Activated T-cell treated with anti-CD3 and anti-CD28 coated beads, Interleukin-2, amount 50 U/mL, for 72 hours (primary cell): ENCODE data around the gene FOXP1. TPM values are rescaled to one million over a fixed set of nuclear protein-coding genes. Genes with fewer than 3 reads are reported as not detected.
A peak's percentile ranks its signal among the peaks of the same experiment; 100 is the strongest.

ENCODE experiments used
- ATAC-seq, 2 donors: fragments of 150-1000 bp; cut with Tn5 transposase; replicated peaks in 1 of 2; 2 replicates each; pipeline ENCODE4 v1.10.0; 2021; ENCODE audit warnings: moderate library complexity in 2 of 2, mild to moderate bottlenecking in 1 of 2
- DNase-seq, 2 donors: peaks; one replicate each; pipeline ENCODE4 v3.0.0; 2021 to 2022; ENCODE audit warnings: mixed read lengths in 1 of 2
- H3K27ac Mint-ChIP-seq: one replicate; pipeline ENCODE4 v1.8.0; 2022; ENCODE audit warnings: mild to moderate bottlenecking, moderate library complexity, mixed read lengths
- H3K27me3 Mint-ChIP-seq: one replicate; pipeline ENCODE4 v1.8.0; 2022; ENCODE audit warnings: low read depth, mixed read lengths
- H3K36me3 Mint-ChIP-seq, 2 donors: one replicate each; pipeline ENCODE4 v1.8.0; 2022; ENCODE audit warnings: mixed read lengths in 2 of 2, mild to moderate bottlenecking in 1 of 2; ENCODE audit not compliant: insufficient read depth in 2 of 2
- H3K4me1 Mint-ChIP-seq: one replicate; pipeline ENCODE4 v1.8.0; 2022; ENCODE audit warnings: low read depth, mixed read lengths
- H3K4me3 Mint-ChIP-seq, 2 donors: one replicate each; pipeline ENCODE4 v1.8.0; 2022; ENCODE audit warnings: mild to moderate bottlenecking in 2 of 2, mixed read lengths in 2 of 2, moderate library complexity in 2 of 2
- H3K9me3 Mint-ChIP-seq, 2 donors: one replicate each; pipeline ENCODE4 v1.8.0; 2022; ENCODE audit warnings: mixed read lengths in 2 of 2
- total RNA-seq, 2 donors: library from RNA; stranded (reverse); gene quantifications; one replicate each; pipeline ENCODE4 v1.2.3, GENCODE V29; 2022

Gene FOXP1
- total RNA-seq, 2 donors from 2014 or later = 124 to 156 TPM

DNA sequence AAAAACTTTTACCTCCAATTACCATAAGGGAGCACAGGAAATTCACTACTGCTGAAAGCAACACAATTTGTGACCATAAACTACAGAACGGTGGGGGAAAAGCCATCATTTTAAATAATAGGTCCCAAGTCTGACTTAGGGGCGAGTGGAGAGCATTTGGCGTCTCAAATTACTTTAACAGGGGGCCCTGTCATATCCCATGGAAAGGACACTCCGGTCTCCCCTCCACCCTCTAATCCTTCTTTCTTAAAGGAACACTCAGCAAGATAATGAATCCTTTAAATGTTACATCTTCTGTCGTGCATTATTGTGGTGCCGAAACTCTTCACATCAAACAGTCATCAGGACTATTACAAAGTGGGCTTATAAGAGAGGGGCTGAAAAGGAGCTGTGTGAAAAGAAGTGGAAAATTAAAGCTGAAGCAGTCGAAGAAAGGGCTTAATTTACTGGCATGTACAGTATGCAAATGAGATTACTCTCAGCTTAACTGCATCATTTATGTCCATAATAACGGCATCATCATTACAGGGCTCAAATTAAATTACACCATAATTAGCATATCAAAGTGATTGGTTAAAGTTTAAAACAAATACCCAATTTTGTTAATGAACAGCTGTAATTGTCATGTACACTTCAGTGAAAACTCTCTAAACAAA, 342.2 kb downstream of the FOXP1 start:
- peaks cover 55% of the 10 kb centered on the region for H3K4me1 Mint-ChIP-seq
- H3K27me3 Mint-ChIP-seq = no peaks in the 10 kb centered on the region

DNA sequence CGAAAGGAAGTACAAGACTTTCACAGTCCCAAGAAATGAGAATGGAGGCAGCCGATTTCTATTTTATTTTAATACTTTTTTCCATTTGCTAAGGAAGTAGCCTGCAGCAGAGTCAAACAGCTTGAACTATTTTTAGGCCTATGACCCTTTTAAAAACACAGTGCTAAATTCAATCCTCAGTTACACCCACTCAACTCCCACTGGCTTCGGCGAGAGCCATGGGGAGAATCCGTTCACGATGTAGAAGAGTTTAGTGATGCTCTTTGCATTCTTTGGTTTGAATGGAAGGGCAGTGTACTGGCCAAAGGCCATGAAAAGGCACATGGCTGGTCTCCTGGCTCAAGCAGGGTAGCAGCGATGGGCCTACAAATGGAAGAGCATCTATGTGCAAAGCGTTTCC, 343.5 kb downstream of the FOXP1 start:
- Mint-ChIP-seq H3K9me3 (no peaks in the 10 kb centered on the region), H3K27ac (peak overlapping the region; percentile 37), H3K4me3 (no peak overlapping the region), H3K36me3 (peaks cover 2 to 6% of the 10 kb centered on the region in 2 donors), H3K27me3 (no peaks in the 10 kb centered on the region), H3K4me1 (peaks cover 48% of the 10 kb centered on the region)
- no peak for DNase-seq
- ATAC-seq = no peak

More for the DNA sequence above, 342.2 kb downstream of the FOXP1 start:
- H3K27ac Mint-ChIP-seq = no peak overlapping the region
- no peak for DNase-seq
- peaks cover 2 to 5% of the 10 kb centered on the region in 2 donors for H3K36me3 Mint-ChIP-seq
- H3K9me3 Mint-ChIP-seq = no peaks in the 10 kb centered on the region
- no peak for ATAC-seq
- H3K4me3 Mint-ChIP-seq = no peak overlapping the region

DNA sequence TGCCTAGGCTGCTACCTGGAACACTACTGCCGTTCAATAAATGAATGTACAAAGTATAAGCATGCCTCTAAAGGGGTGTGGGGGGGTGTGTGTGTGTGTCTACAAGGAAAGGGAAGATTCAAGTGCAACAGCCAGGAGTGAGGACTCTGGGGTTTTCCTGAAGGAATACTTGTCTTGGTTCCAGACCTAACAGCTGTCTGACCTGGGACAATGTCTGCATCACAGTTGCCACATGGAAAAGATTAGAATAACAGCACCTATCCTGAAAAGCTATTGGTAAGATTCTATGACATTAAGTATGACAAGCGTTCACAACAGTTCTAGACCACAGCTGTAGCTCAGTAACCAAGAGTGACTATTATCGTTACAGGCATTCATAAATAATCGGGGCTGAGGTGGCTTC, 345.2 kb downstream of the FOXP1 start:
- peaks cover 2 to 6% of the 10 kb centered on the region in 2 donors for H3K36me3 Mint-ChIP-seq
- ATAC-seq (no peak), DNase-seq (no peak)
- no peaks in the 10 kb centered on the region for H3K9me3 Mint-ChIP-seq
- H3K27ac Mint-ChIP-seq = no peak overlapping the region
- H3K27me3 Mint-ChIP-seq = no peaks in the 10 kb centered on the region
- peaks cover 53% of the 10 kb centered on the region for H3K4me1 Mint-ChIP-seq
- H3K4me3 Mint-ChIP-seq = no peak overlapping the region

DNA sequence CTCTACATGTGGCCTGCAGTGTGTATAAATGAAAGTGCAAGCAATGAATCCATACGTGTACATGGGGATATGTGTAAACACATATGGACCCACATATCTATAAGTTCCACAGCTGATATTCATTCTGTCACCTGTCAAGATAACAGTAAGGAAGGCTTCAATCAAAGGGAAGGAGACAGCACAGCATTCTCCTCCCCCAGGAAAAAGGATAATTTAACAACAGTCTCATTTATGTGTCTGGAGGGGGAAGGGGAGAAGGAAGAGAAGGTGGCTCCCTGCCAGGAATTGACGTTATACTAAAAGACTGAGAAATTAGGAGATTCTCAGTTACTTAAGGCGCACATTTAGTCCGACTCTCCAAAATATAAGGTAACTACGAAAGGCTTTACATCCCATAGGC, 345.9 kb downstream of the FOXP1 start:
- peaks cover 4 to 8% of the 10 kb centered on the region in 2 donors for H3K36me3 Mint-ChIP-seq
- H3K9me3 Mint-ChIP-seq = no peaks in the 10 kb centered on the region
- ATAC-seq = no peak
- no peak overlapping the region for H3K4me3 Mint-ChIP-seq
- no peak overlapping the region for H3K27ac Mint-ChIP-seq
- no peak for DNase-seq
- no peaks in the 10 kb centered on the region for H3K27me3 Mint-ChIP-seq
- H3K4me1 Mint-ChIP-seq = peaks cover 54% of the 10 kb centered on the region

DNA sequence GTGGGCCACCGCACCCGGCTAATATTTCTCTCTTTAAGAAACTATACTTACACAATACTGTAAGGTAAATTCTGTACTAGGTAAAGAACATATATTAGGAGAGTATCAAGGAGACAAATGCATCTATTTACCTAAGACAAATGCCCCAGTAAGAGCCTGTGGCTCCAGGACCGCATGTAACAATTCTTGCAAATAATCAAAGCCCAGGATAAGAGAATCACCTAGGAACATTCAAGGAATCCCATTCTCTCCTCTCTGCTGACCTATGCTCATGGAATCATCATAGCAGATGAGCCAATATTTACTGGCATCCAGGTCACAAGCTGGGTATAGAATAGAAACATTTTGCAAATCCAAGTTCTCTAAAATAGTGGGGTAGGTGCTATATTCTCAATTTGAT, 347.7 kb downstream of the FOXP1 start:
- Mint-ChIP-seq H3K36me3 (peaks cover 4 to 11% of the 10 kb centered on the region in 2 donors), H3K27me3 (no peaks in the 10 kb centered on the region), H3K4me1 (peaks cover 61% of the 10 kb centered on the region), H3K27ac (no peak overlapping the region), H3K9me3 (no peaks in the 10 kb centered on the region), H3K4me3 (no peak overlapping the region)
- ATAC-seq (no peak), DNase-seq (no peak)

DNA sequence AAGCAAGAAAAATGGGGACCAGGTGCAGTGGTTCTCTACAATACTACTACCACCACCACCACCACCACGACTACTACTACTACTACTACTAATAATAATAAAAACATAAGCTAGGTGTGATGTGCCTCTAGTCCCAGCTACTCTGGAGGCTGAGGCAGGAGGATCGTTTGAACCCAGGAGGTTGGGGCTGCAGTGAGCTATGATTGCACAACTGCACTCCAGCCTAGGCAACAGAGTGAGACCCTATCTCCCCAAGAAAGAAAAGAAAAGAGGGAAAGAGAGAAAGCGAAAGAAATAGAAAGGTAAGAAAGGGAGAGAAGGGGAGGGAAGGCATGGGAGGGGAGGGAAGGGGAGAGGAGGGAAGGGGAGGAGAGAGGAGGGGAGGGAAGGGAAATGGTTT, 350.6 kb downstream of the FOXP1 start:
- H3K4me1 Mint-ChIP-seq = peaks cover 70% of the 10 kb centered on the region
- H3K27ac Mint-ChIP-seq = no peak overlapping the region
- DNase-seq = no peak
- H3K27me3 Mint-ChIP-seq = no peaks in the 10 kb centered on the region
- no peak overlapping the region for H3K4me3 Mint-ChIP-seq
- ATAC-seq = no peak
- no peaks in the 10 kb centered on the region for H3K9me3 Mint-ChIP-seq
- H3K36me3 Mint-ChIP-seq = peaks cover 4 to 9% of the 10 kb centered on the region in 2 donors

DNA sequence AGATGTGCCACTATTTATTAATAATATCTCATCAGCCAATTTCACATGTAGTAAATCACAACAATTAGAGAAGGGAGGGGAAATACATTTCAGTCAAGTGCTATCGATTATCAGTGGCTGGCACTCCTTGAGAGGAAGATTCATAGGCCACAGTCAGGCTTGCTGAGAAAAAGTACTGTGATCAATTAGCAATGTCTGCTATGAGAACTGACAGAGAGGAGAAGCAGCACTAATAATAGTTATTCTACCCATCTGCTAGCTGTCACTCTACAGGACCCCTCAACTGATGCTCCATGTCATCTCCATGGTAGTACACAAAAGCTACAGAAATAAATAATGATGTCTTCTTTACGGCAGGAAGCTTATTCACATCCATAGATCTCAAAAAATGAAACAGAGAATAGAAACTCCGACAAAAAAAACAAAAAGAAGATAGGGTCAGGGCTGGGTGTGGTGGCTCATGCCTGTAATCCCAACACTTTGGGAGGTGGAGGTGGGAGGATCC, 351.3 kb downstream of the FOXP1 start:
- DNase-seq (no peak), ATAC-seq (peak in 1 of 2 donors; percentile 38)
- peaks cover 70% of the 10 kb centered on the region for H3K4me1 Mint-ChIP-seq
- no peaks in the 10 kb centered on the region for H3K9me3 Mint-ChIP-seq
- peaks cover 4 to 9% of the 10 kb centered on the region in 2 donors for H3K36me3 Mint-ChIP-seq
- no peaks in the 10 kb centered on the region for H3K27me3 Mint-ChIP-seq
- H3K27ac Mint-ChIP-seq = peak overlapping the region; percentile 63
- H3K4me3 Mint-ChIP-seq = peak overlapping the region; percentile 56 to 66

DNA sequence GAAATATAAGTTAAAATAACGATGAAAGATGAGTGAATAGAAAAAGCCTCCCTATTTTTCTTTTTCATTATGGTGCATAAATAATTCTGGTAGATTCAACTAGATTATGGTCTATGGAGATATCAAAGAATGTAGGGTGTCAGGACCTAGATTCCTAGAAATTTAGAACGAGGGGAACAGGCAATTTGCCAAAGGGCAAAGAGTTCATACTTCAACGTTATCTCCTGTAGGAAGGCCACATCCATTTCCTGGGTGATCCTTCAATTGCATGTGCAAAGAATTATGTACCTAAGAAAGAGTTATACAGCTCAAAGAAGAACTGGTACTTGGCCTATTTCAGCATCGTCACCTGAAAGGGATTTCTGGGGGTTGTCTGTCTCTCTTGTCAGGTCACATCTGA, 351.8 kb downstream of the FOXP1 start:
- Mint-ChIP-seq H3K27me3 (no peaks in the 10 kb centered on the region), H3K9me3 (no peaks in the 10 kb centered on the region), H3K27ac (peak overlapping the region; percentile 28), H3K4me3 (peak overlapping the region in 1 of 2 donors; percentile 66), H3K36me3 (peaks cover 4 to 9% of the 10 kb centered on the region in 2 donors), H3K4me1 (peaks cover 75% of the 10 kb centered on the region)
- ATAC-seq = no peak
- DNase-seq = no peak

DNA sequence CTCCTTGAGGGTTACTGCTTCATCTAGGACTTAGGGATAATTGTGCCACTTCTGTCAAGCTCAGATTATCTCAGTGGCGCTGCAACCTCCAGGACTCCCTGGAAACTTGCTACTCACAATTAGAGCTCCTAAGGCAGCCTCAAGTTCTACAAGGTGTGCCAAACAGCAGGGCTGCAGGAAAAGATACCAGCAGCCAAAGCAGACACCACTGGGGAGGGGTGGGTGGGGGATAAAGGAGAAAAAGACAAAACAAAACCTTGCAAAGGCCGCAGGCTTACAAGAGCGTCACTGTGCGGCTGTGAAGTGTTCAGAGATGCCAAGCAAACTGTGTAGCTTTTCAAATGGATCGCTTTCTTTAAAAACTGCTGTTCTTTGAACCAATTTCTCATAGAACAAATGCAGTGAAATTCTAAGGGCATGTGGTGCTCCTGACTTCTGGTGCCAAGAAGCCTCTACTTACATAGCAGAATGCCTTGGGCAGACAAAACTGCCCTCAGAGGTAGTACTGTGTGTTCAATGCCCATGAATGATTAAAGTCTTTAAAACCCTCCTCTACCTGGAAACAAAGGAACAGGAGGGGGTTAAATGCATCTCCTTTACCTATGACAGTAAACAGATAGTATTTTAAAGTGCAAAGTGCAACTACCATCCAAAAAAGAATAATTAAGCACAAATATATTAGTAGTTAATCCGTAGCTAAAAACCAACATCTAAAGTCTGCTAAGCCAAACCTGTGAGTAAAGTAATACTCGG, 353.4 kb downstream of the FOXP1 start:
- Mint-ChIP-seq H3K27ac (no peak overlapping the region), H3K4me3 (peak overlapping the region; percentile 27 to 54), H3K27me3 (no peaks in the 10 kb centered on the region), H3K36me3 (peaks cover 2 to 5% of the 10 kb centered on the region in 2 donors), H3K9me3 (no peaks in the 10 kb centered on the region), H3K4me1 (peaks cover 91% of the 10 kb centered on the region)
- ATAC-seq = no peak
- peak in 1 of 2 donors; percentile 21 for DNase-seq

DNA sequence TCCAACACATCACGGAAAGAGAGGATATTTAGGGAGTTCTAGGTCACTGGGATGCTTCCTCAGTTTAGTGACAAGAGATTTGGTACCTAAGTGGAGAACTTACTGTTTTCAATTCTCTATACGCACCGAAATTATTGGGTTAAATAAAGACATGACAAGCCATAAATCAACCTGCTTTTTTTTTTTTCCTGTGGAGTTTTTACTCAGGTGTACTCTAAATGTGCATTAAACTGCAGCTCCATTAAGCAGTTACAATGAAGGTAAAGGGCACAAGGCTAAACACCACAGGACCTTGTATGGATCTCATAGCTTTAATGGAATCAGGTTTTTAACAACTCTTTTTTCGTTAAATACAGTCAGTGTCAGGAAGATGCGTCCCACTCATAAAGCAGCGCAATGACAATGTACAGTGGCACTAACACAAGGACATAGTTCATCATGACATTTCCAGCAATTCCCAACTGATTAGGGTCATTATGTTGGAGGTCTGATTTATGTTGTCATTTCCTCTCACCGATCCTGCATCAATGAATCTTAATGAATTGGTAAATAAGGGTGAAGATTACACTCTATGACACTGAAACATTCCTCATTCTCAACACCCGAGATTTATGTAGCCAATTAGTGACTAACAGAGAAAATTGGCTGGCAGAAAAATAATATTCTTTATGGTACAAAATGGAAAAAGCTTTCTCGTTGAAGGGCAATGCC, 355.2 kb downstream of the FOXP1 start:
- Mint-ChIP-seq H3K27me3 (no peaks in the 10 kb centered on the region), H3K27ac (peak overlapping the region; percentile 20), H3K9me3 (no peaks in the 10 kb centered on the region), H3K36me3 (peaks cover 2 to 5% of the 10 kb centered on the region in 2 donors), H3K4me3 (peak overlapping the region; percentile 42 to 75), H3K4me1 (peaks cover 96% of the 10 kb centered on the region)
- no peak for ATAC-seq
- no peak for DNase-seq

DNA sequence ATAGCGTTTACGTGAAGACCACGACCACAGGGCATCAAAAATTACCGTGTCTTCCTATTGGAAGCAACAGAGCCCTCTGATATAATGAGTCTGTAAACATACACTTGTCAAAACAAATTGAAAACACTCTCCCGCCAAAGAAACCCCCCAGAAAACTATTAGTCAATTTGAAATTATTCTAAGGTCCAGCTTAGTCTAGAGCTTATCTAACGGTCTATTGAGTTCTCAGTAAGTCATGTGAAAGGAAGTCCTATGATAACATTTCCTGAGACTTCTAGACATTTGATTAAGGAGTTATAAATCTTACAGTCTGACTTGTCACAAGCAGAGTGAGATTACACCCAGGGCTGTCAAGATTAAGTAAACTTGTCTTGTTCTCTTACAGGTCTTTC, 356.3 kb downstream of the FOXP1 start:
- DNase-seq (no peak), ATAC-seq (peak; percentile 2 to 5)
- Mint-ChIP-seq H3K27ac (peak overlapping the region; percentile 52), H3K27me3 (no peaks in the 10 kb centered on the region), H3K9me3 (peaks cover 2% of the 10 kb centered on the region in 2 donors), H3K4me1 (peaks cover 97% of the 10 kb centered on the region), H3K36me3 (peaks cover 2 to 3% of the 10 kb centered on the region in 2 donors), H3K4me3 (peak overlapping the region; percentile 74 to 75)

DNA sequence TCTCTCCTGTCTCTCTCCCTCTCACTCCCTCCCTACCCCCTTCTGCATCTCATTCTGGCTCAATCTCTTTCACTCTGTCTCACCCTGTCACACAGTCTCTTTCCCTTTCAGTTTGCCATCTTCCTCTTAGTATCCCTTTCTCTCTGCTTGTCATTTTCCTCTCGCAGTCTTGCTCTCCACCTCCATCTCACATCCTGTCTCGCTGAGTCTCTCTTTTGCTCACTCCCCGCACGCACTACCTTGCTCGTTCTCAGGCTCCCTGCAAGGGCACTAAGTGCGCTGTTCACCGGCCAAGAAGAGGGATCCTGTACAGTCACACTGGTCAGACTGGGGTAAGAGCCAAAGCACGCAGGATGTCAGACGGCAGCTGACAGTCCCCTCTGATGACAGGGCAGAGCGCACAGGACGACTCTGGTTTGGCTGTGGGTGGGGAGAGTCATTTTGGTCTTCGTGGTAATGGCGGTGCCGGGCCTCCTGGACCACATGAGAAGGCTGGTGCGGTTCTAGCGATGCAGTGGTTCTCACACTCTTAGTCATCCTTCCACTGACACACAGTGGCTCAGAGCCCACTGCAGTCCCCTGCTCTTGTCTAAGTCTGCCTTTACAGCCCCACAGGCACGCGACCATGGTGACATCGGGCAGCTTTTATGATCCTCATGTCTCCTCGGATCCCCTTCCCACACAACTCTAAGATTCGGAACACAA, 356.8 kb downstream of the FOXP1 start:
- DNase-seq (peak; percentile 94 to 95), ATAC-seq (peak; percentile 93 to 94)
- Mint-ChIP-seq H3K4me3 (peak overlapping the region; percentile 74 to 75), H3K27me3 (no peaks in the 10 kb centered on the region), H3K27ac (peak overlapping the region; percentile 52), H3K4me1 (peaks cover 94% of the 10 kb centered on the region), H3K36me3 (peaks cover 2 to 3% of the 10 kb centered on the region in 2 donors), H3K9me3 (peaks cover 2% of the 10 kb centered on the region in 2 donors)
